ENCODE measurements around the gene MEGF6. TPM values are rescaled to one million over a fixed set of nuclear protein-coding genes. Genes with fewer than 3 reads are reported as not detected.

The MEGF6 gene
- total and polyA plus RNA-seq, 2 of the 8 experiments (the other 6 are each of a cell fraction or from before 2014, with no cell fraction given): 4.1 to 14.8 TPM

- Histone ChIP-seq H4K8ac (ENCODE audit: extremely low read depth, insufficient read depth, low read length) (peak within 1 kb of the TSS; percentile 86), H4K91ac (replicated peaks; ENCODE audit: insufficient read length, low read length) (no peak within 1 kb of the TSS), H3K9me3 (ENCODE audit: insufficient read depth in 2 of 2, low read depth in 1 of 2, low read length in 1 of 2) (no peaks in the 10 kb centered on the region), H3K9ac (replicated peaks in 1 of 4; ENCODE audit: extremely low read depth in 1 of 4, low read depth in 3 of 4, low read length in 3 of 4) (peak within 1 kb of the TSS; percentile 16 to 62 (median 56); a peak in 6 of 7 replicates), H2BK20ac (ENCODE audit: low read length) (no peak within 1 kb of the TSS), H3K27me3 (replicated peaks in 1 of 4; ENCODE audit: control insufficient read depth in 3 of 4, extremely low read depth in 1 of 4, insufficient read depth in 3 of 4, low read length in 3 of 4) (no peaks in the 10 kb centered on the region), H3K4me3 (ENCODE audit: extremely low read depth in 1 of 4, insufficient read depth in 2 of 4, low read depth in 3 of 4, low read length in 4 of 4) (peak within 1 kb of the TSS; percentile 77 to 90 (median 86)), H2BK15ac (ENCODE audit: low read length) (no peak within 1 kb of the TSS), H2AK5ac (ENCODE audit: low read depth, low read length) (no peak within 1 kb of the TSS), H3K18ac (ENCODE audit: extremely low read depth, low read length) (no peak within 1 kb of the TSS), H2AFZ (ENCODE audit: low read length) (peak within 1 kb of the TSS; percentile 7; the same call in 1 of the 2 replicates), H3K14ac (ENCODE audit: insufficient read length) (no peak within 1 kb of the TSS), H2BK120ac (replicated peaks; ENCODE audit: low read depth, low read length) (no peak within 1 kb of the TSS), H3K79me1 (ENCODE audit: low read depth, low read length) (no peaks in the 10 kb centered on the region), H3K4me2 (ENCODE audit: insufficient read depth in 1 of 2, low read depth in 2 of 2, low read length in 2 of 2) (peak within 1 kb of the TSS; percentile 87 to 95), H3K79me2 (ENCODE audit: control insufficient read depth in 1 of 2, insufficient read depth in 2 of 2, low read length in 2 of 2) (no peaks in the 10 kb centered on the region; a peak in 1 of 4 replicates), H3K56ac (replicated peaks; ENCODE audit: insufficient read length, low read depth, low read length) (no peak within 1 kb of the TSS), H4K20me1 (replicated peaks in 1 of 2; ENCODE audit: control insufficient read depth in 1 of 2, insufficient read depth in 2 of 2, low read length in 2 of 2) (peaks cover 3% of the 10 kb centered on the region in 2 experiments), H3K23ac (ENCODE audit: insufficient read length) (no peak within 1 kb of the TSS), H3K23me2 (ENCODE audit: low read depth, low read length) (peaks cover 11% of the 10 kb centered on the region), H3K4ac (replicated peaks; ENCODE audit: insufficient read length, low read depth, low read length) (no peak within 1 kb of the TSS), H3K4me1 (replicated peaks in 1 of 4; ENCODE audit: control insufficient read depth in 3 of 4, insufficient read depth in 4 of 4, low read length in 3 of 4) (peaks cover 0 to 12% (median 2%) of the 10 kb centered on the region in 4 experiments; a peak in 6 of 7 replicates), H2BK12ac (ENCODE audit: low read depth, low read length) (no peak within 1 kb of the TSS), H3K36me3 (ENCODE audit: control insufficient read depth in 2 of 4, insufficient read depth in 4 of 4, low read length in 3 of 4) (peaks cover 0 to 20% (median 6%) of the 10 kb centered on the region in 4 experiments; a peak in 6 of 8 replicates), H4K5ac (ENCODE audit: insufficient read length, low read depth, low read length) (no peak within 1 kb of the TSS), H2BK5ac (ENCODE audit: low read depth, low read length) (no peak within 1 kb of the TSS), H3K27ac (ENCODE audit: low read depth, low read length) (no peak within 1 kb of the TSS)
- 5% methylated on average over 47 of the region's 108 CpGs; no CpG with 5 or more reads in 1 of the 2 experiments for WGBS, 2 experiments (ENCODE audit: extremely low coverage in 1 of 2, insufficient coverage in 1 of 2, insufficient read length in 1 of 2, insufficient replicate concordance in 2 of 2, low coverage in 1 of 2, low lambda C conversion rate in 2 of 2, missing lambda C conversion rate in 1 of 2)
- ChIA-PET CTCF (ENCODE audit: partially characterized antibody) (interaction anchor here (1.0 to 6.7 kb wide), 6 partner anchors 34 to 171 kb away, joined by 4 to 148 read pairs (median 5); no protein-coding TSS in a partner anchor), POLR2A (ENCODE audit: partially characterized antibody) (interaction anchor here (0.9 to 1.5 kb wide), 3 partner anchors 9 to 132 kb away, joined by 3 read pairs; no protein-coding TSS in a partner anchor)
- DNase-seq (ENCODE audit: low read depth in 1 of 2, low spot score in 2 of 2): peak; percentile 82 to 99
- no peak for FAIRE-seq
- TF ChIP-seq POU5F1 (IDR thresholded peaks at IDR 0.05; ENCODE audit: low read depth, low read length) (no peak), SP1 (IDR thresholded peaks at IDR 0.05; ENCODE audit: low read depth, low read length) (peak; percentile 87), TAF1 (IDR thresholded peaks at IDR 0.05; ENCODE audit: low read depth, low read length) (peak; percentile 31; the same call in 1 of the 2 replicates), POLR2AphosphoS5 (IDR thresholded peaks at IDR 0.05; ENCODE audit: low read depth, low read length) (no peak), KDM4A (IDR thresholded peaks at IDR 0.05; ENCODE audit: low read depth, low read length, severe bottlenecking) (peak; percentile 98), SAP30 (IDR thresholded peaks at IDR 0.05; ENCODE audit: insufficient read depth, insufficient replicate concordance, low read length) (peak; percentile 60), HDAC2 (IDR thresholded peaks at IDR 0.05; ENCODE audit: borderline replicate concordance in 1 of 2, low read depth in 2 of 2, low read length in 2 of 2) (peak in 1 of 2 experiments; percentile 45; a peak in 1 of 4 replicates), NANOG (IDR thresholded peaks at IDR 0.05; ENCODE audit: insufficient read depth, low read depth, low read length, poor library complexity, severe bottlenecking) (no peak), CHD2 (IDR thresholded peaks at IDR 0.05; ENCODE audit: low read length) (peak; percentile 76), ASH2L (IDR thresholded peaks at IDR 0.05; ENCODE audit: low read length) (peak; percentile 69)
Observed at GRCh38 chr1:3624200-3625136, 13.2 kb upstream of the MEGF6 start, which contains the start of gene TPRG1L. TSS of gene TPRG1L (plus strand) at chr1:3625015. CDS start at chr1:3625073, 58 bp downstream.

Measured in H1 (cell line).